Uterus (tissue), 4 donors: ENCODE measurements around the gene SH3PXD2A. TPM values are rescaled to one million over a fixed set of nuclear protein-coding genes. Genes with fewer than 3 reads are reported as not detected.

Experiments
- DNase-seq, 2 donors: peaks; one replicate each; pipeline ENCODE4 v3.0.0-alpha.2; 2019 to 2020
- H3K27ac ChIP-seq, 2 donors: fragments of 200-600 bp; sonication (generic); 1 replicate in 1 of 2; 2 replicates in 1 of 2; pipeline ENCODE4 v1.5.1; 2016 to 2018
- H3K27me3 ChIP-seq, 2 donors: fragments of 200-600 bp; sonication (generic); one replicate each; pipeline ENCODE4 v1.5.1; 2018 to 2019; ENCODE audit warnings: control low read depth in 1 of 2
- H3K36me3 ChIP-seq, 2 donors: fragments of 200-600 bp; sonication (generic); one replicate each; pipeline ENCODE4 v1.5.1; 2019; ENCODE audit warnings: control low read depth in 1 of 2
- H3K4me1 ChIP-seq, 2 donors: fragments of 200-600 bp; sonication (generic); one replicate each; pipeline ENCODE4 v1.5.1; 2018 to 2019; ENCODE audit warnings: control low read depth in 1 of 2
- H3K4me3 ChIP-seq, 2 donors: fragments of 200-600 bp; sonication (generic); 1 replicate in 1 of 2; 2 replicates in 1 of 2; pipeline ENCODE4 v1.5.1; 2018 to 2019; ENCODE audit warnings: mild to moderate bottlenecking in 1 of 2
- H3K9me3 ChIP-seq, 2 donors: fragments of 200-600 bp; sonication (generic); one replicate each; pipeline ENCODE4 v1.5.1; 2019; ENCODE audit warnings: control low read depth in 1 of 2
- POLR2A ChIP-seq, 2 donors: fragments of 450-650 bp; IDR thresholded peaks; one replicate each; pipeline ENCODE4 v1.6.1; 2016; ENCODE audit warnings: antibody characterized with exemption in 2 of 2, mild to moderate bottlenecking in 1 of 2, moderate library complexity in 1 of 2
- intact Hi-C: fragments of 100-400 bp; cut with DNase I; formaldehyde crosslinking; loops from one replicate; pipeline ENCODE4 v1.15.1; 2023; ENCODE audit warnings: low total_unique reads
- total RNA-seq, 4 donors: library from RNA; depleted of rRNA in 3 of 4; stranded (reverse); fragments of >200 nt in 3 of 4; gene quantifications; one replicate each; pipeline versions ENCODE4 v1.1.0 to v1.2.4, GENCODE V29; 2014 to 2023
- TF ChIP-seq, protein P1 (sequence below), 4 experiments: fragments of 200-600 bp in 2 of 4; fragments of 450-650 bp in 2 of 4; sonication (generic) in 2 of 4; IDR thresholded peaks; one replicate each; pipeline ENCODE4 v1.5.1; 2016 to 2019; ENCODE audit warnings: antibody characterized with exemption in 4 of 4, mild to moderate bottlenecking in 2 of 4, moderate library complexity in 1 of 4
- donor health status: DM: yes; HTN: yes; CAD: no.

The SH3PXD2A gene
- total RNA-seq: 100 to 1,000 TPM in 1 of 4 donors, 10 to 100 TPM in 3; 12.6 to 117 (median 46.6) TPM

- peak within 1 kb of the TSS; percentile 46 to 53 for H3K4me3 ChIP-seq
- peak in 1 of 2 donors; percentile 52 for DNase-seq
- no peaks in the 10 kb centered on the region for H3K9me3 ChIP-seq
- intact Hi-C loops: loop anchor here (5.0 kb wide), 1 partner anchor 258 kb away; no protein-coding TSS in a partner anchor
- TF ChIP-seq POLR2A (IDR thresholded peaks at IDR 0.05): peak; percentile 31 to 40
- TF ChIP-seq, protein P1, sequence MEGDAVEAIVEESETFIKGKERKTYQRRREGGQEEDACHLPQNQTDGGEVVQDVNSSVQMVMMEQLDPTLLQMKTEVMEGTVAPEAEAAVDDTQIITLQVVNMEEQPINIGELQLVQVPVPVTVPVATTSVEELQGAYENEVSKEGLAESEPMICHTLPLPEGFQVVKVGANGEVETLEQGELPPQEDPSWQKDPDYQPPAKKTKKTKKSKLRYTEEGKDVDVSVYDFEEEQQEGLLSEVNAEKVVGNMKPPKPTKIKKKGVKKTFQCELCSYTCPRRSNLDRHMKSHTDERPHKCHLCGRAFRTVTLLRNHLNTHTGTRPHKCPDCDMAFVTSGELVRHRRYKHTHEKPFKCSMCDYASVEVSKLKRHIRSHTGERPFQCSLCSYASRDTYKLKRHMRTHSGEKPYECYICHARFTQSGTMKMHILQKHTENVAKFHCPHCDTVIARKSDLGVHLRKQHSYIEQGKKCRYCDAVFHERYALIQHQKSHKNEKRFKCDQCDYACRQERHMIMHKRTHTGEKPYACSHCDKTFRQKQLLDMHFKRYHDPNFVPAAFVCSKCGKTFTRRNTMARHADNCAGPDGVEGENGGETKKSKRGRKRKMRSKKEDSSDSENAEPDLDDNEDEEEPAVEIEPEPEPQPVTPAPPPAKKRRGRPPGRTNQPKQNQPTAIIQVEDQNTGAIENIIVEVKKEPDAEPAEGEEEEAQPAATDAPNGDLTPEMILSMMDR (IDR thresholded peaks at IDR 0.05): peak in 2 of 4 experiments; percentile 48 to 68
- no peaks in the 10 kb centered on the region for H3K4me1 ChIP-seq
- H3K36me3 ChIP-seq: no peaks in the 10 kb centered on the region
- H3K27me3 ChIP-seq: no peaks in the 10 kb centered on the region
- peak within 1 kb of the TSS; percentile 63 to 74 for H3K27ac ChIP-seq
These were observed at the start of gene SH3PXD2A for GRCh38 chr10:103855424-103855823. SH3PXD2A (minus strand) TSS chr10:103855576; CDS start chr10:103855266, 310 bp downstream.

DNA sequence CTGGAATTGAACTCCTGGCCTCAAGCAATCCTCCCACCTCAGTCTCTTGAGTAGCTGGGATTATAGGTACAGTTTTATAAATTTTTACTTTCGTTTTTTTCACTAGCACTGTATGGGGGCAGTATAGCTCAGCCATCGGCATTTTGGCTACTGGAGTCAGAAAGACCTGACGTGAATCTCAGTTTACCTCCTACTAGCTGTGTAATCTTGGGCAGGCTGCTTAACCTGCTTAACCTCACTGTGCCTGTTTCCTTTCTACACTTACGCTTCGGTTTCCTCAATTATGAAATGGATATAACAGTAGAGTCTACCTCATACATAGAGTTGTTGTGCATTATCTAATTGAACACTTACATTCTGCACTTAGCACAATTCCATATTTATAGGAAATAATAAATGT, 45.9 kb upstream of the SH3PXD2A start:
- DNase-seq: no peak
- Histone ChIP-seq H3K36me3 (no peaks in the 10 kb centered on the region), H3K27me3 (no peaks in the 10 kb centered on the region), H3K4me3 (no peak overlapping the region), H3K27ac (no peak overlapping the region), H3K9me3 (no peaks in the 10 kb centered on the region), H3K4me1 (no peaks in the 10 kb centered on the region)
- no peak for TF ChIP-seq POLR2A (IDR thresholded peaks at IDR 0.05)
- TF ChIP-seq, protein P1 (IDR thresholded peaks at IDR 0.05): no peak
- intact Hi-C loops: no loop called here

GRCh38 chr10:103899312-103899711, 43.9 kb upstream of the SH3PXD2A start:
- Histone ChIP-seq H3K27ac (no peak overlapping the region), H3K4me3 (no peak overlapping the region), H3K9me3 (no peaks in the 10 kb centered on the region), H3K36me3 (no peaks in the 10 kb centered on the region), H3K27me3 (no peaks in the 10 kb centered on the region), H3K4me1 (no peaks in the 10 kb centered on the region)
- no peak for DNase-seq
- intact Hi-C loops: no loop called here
- TF ChIP-seq, protein P1 (IDR thresholded peaks at IDR 0.05): no peak
- TF ChIP-seq POLR2A (IDR thresholded peaks at IDR 0.05): no peak

- Histone ChIP-seq H3K27me3 (no peaks in the 10 kb centered on the region), H3K27ac (no peak overlapping the region), H3K36me3 (no peaks in the 10 kb centered on the region), H3K9me3 (no peaks in the 10 kb centered on the region), H3K4me3 (no peak overlapping the region), H3K4me1 (no peaks in the 10 kb centered on the region)
- intact Hi-C loops: no loop called here
- no peak for DNase-seq
- TF ChIP-seq, protein P1 (IDR thresholded peaks at IDR 0.05): no peak
- TF ChIP-seq POLR2A (IDR thresholded peaks at IDR 0.05): no peak
These were observed 41.9 kb upstream of the SH3PXD2A start for GRCh38 chr10:103897241-103897774.

- TF ChIP-seq, protein P1 (IDR thresholded peaks at IDR 0.05): no peak
- TF ChIP-seq POLR2A (IDR thresholded peaks at IDR 0.05): no peak
- Histone ChIP-seq H3K4me3 (no peak overlapping the region), H3K9me3 (no peaks in the 10 kb centered on the region), H3K27ac (peak overlapping the region; percentile 50 to 75), H3K36me3 (no peaks in the 10 kb centered on the region), H3K27me3 (no peaks in the 10 kb centered on the region), H3K4me1 (no peaks in the 10 kb centered on the region)
- intact Hi-C loops: no loop called here
- no peak for DNase-seq
These were observed 40.8 kb upstream of the SH3PXD2A start for GRCh38 chr10:103896225-103896624.
